IPS-15b (cell line): Measurements from ENCODE around the gene CANX.
"Not testable (repeated sequence)": the region's sequence is repeated elsewhere in the genome, so short reads cannot be mapped to it uniquely, and the experiment has no call there.

Source experiments
- H3K27me3 ChIP-seq: one replicate; pipeline ENCODE4 v1.6.1; 2013; ENCODE audit warnings: low read length; ENCODE audit not compliant: control insufficient read depth, insufficient read depth
- H3K36me3 ChIP-seq: one replicate; pipeline ENCODE4 v1.6.1; 2013; ENCODE audit warnings: low read length; ENCODE audit not compliant: control insufficient read depth, insufficient read depth
- H3K4me1 ChIP-seq: one replicate; pipeline ENCODE4 v1.6.1; 2013; ENCODE audit warnings: mild to moderate bottlenecking, low read length; ENCODE audit not compliant: control insufficient read depth, insufficient read depth
- H3K4me3 ChIP-seq: one replicate; pipeline ENCODE4 v1.5.1; 2013; ENCODE audit warnings: low read depth, low read length
- H3K9ac ChIP-seq: one replicate; pipeline ENCODE4 v1.6.1; 2013; ENCODE audit warnings: low read depth, mild to moderate bottlenecking, low read length
- H3K9me3 ChIP-seq: one replicate; pipeline ENCODE4 v1.6.1; 2013; ENCODE audit warnings: mild to moderate bottlenecking, low read length; ENCODE audit not compliant: control insufficient read depth, insufficient read depth

Gene CANX, protein sequence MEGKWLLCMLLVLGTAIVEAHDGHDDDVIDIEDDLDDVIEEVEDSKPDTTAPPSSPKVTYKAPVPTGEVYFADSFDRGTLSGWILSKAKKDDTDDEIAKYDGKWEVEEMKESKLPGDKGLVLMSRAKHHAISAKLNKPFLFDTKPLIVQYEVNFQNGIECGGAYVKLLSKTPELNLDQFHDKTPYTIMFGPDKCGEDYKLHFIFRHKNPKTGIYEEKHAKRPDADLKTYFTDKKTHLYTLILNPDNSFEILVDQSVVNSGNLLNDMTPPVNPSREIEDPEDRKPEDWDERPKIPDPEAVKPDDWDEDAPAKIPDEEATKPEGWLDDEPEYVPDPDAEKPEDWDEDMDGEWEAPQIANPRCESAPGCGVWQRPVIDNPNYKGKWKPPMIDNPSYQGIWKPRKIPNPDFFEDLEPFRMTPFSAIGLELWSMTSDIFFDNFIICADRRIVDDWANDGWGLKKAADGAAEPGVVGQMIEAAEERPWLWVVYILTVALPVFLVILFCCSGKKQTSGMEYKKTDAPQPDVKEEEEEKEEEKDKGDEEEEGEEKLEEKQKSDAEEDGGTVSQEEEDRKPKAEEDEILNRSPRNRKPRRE

DNA sequence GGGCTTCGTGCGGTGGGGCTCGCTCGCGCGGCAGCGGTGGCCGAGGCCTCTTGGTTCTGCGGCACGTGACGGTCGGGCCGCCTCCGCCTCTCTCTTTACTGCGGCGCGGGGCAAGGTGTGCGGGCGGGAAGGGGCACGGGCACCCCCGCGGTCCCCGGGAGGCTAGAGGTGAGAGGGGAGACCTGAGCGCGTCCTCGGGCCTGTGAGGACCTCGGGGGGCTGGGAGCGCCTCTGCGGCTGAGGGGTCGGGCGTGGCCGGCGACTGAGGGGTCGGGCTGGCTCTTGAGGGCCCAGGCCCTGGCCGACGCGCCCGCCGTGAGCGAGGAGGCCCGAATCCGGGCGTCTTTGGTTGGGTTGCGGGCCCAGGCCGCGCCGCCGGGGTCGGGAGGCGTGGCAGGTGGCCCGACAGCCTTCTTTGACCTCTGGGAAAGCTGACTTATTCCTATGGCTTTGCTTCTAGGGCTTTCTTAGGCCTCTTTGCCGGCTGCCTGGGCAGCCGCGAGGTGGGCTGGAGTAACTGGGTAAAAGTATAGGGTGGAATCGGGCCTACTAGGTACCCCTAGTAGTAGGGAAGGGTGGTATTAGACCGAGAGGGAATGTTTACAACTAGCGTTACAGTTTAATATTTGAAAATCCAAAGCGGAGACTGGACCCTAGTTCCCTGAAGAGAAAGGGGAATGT, at the start of gene CANX:
Gene CANX, plus strand, starts transcription at position 33 of the 681 bp plus-strand sequence. CDS start 6,715 bp downstream, outside the sequence.
- peak within 1 kb of the TSS; percentile 98 for H3K4me3 ChIP-seq
- peaks cover 2% of the 10 kb centered on the region for H3K36me3 ChIP-seq
- no peaks in the 10 kb centered on the region for H3K27me3 ChIP-seq
- peaks cover 8% of the 10 kb centered on the region for H3K4me1 ChIP-seq
- peak within 1 kb of the TSS; percentile 97 for H3K9ac ChIP-seq
- no peaks in the 10 kb centered on the region for H3K9me3 ChIP-seq

DNA sequence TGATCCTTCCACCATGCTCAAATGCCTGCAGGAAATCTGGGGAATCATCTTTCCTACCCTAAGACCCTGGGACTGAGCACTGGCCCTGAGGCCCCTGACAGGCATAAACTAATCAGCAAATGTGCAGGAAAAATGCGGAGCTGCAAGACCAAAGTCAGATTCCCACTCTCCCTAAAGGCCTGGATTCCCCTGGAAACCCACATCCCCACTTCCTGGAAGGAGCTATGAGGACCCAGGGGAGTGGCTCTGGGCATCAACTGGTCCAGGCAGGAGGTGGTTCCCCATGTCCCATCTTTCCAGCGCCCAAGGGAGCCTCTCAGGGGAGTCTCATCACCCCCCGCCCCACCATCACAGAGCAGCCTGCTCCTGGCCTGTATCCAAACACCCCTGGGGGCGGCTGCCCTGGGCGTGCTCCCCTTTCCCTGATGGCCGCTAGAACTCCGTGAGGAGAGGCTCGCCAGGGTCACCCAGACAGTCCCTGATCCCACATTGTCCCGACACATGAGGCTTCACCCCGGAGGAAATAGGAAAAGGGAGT, 49.5 kb upstream of the CANX start:
- H3K4me1 ChIP-seq, H3K9ac ChIP-seq, H3K27me3 ChIP-seq, H3K4me3 ChIP-seq, H3K9me3 ChIP-seq, H3K36me3 ChIP-seq: not testable (repeated sequence)

DNA sequence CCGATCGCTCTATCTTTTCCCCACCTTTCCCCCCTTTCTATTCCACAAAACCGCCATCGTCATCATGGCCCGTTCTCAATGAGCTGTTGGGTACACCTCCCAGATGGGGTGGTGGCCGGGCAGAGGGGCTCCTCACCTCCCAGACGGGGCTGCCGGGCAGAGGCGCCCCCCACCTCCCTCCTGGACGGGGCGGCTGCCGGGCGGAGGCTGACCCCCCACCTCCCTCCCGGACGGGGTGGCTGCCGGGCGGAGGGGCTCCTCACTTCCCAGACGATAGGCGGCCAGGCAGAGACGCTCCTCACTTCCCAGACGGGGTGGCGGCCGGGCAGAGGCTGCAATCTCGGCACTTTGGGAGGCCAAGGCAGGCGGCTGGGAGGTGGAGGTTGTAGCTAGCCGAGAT, 48.5 kb upstream of the CANX start:
- not testable (repeated sequence) for H3K4me1 ChIP-seq, H3K4me3 ChIP-seq, H3K36me3 ChIP-seq, H3K9me3 ChIP-seq, H3K9ac ChIP-seq, H3K27me3 ChIP-seq

DNA sequence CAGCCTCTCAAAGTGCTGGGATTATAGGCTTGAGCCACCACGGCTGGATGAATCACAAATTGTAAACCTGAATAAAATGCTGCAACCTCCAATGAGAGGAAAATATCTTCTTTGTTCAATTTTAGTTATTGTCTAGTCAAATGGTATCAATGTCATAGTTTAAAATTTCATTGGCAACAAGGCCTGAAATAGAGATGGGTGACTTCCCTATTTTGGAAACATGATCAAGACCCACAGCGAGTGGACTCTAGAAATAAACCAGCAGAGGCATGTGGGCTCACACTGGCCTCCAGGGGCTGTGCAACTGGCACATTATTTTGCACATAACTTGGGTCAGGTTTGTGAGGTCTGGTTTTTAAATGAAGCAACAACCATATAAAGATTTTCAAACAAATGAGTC, 45.6 kb upstream of the CANX start:
- H3K4me3 ChIP-seq, H3K9ac ChIP-seq, H3K27me3 ChIP-seq, H3K9me3 ChIP-seq, H3K4me1 ChIP-seq, H3K36me3 ChIP-seq: not testable (repeated sequence)

DNA sequence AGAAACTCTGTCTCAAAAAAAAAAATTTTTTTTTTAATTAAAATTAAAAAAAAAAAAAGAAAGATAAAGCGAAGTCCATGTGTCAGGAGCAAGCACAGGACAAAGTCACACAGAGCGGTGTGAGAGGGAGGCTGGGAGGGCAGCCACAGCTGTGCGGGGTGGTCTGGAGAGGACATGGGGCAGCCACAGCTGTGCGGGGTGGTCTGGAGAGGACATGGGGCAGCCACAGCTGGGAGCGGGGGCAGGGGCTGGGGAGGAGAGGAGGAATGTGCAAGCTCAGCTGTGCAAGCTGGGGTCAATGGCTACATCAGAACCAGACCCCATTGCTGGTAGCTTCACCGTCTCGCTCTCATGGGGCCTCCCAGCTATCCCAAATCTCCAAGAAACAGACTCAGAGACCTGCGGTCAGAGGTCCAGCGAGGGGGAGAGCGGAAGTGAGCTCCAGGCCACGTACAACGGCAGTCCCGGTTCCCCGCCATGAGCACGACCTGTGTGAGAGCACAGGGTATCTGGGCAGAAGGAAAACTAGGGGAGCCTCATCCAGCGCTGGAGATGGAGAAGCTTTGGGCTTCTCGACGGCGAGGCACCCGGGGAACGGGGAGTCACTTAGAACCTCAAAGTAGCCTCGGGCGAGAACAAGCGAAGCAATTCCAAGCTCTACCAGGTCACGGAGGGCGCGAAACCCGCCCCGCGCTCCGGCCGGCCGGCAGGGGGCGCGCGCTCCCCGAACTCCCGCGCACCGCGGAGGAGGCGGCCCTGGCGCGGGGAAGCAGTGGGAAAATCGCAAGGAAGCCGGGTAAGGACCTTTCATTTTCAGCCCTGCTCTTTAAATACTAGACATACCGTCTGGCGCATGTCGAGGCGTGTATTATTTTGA, 41.2 kb upstream of the CANX start:
- not testable (repeated sequence) for H3K36me3 ChIP-seq, H3K9me3 ChIP-seq, H3K9ac ChIP-seq, H3K27me3 ChIP-seq, H3K4me3 ChIP-seq, H3K4me1 ChIP-seq

DNA sequence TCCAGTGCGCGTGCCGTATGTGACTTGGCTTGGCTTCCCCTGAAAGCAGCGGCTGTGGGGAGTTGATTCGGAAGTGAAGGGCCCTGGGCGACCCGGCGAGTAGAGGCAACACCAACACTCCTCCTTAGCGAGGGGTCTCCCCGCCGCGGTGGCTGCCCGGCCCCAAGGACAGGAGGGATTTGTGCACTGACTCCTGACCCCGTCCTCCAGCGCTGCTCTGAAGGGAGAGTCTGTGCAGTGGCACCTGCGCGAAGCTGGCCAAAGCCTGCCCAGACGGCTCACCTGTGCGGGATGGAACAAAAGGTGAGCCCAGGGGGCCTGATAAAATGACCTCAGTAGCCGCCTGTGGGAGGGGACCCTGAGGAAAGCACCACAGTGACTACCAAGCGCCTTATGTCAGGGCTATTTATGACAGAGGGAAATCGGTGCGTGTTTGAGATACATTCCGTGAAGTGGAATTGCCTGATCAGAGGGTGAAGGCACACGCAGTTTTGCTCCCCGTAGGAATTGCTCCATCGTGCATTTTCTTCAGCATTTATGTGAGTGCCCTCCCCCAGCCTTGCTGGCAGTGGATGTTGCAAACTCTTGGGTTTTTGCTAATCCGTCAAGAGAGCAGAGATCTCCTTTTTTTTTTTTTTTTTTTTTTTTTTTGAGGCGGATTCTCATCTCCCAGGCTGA, 40.4 kb upstream of the CANX start:
- H3K9me3 ChIP-seq, H3K36me3 ChIP-seq, H3K4me1 ChIP-seq, H3K9ac ChIP-seq, H3K27me3 ChIP-seq: not testable (repeated sequence)
- H3K4me3 ChIP-seq: peak overlapping the region; percentile 53

DNA sequence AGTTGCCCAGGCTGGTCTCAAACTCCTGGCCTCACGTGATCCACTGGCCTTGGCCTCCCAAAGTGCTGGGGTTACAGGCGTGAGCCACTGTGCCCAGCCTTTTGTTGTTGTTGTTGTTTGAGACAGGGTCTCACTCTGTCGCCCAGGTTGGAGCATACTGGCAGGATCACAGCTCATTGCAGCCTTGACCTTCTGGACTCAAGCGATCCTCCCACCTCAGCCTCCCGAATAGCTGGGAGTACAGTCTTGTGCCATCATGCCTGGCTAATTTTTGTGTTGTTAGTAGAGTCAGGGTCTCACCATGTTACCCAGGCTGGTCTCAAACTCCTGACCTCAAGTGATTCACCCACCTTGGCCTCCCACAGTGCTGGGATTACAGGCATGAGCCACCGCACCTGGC, 37.1 kb upstream of the CANX start:
- not testable (repeated sequence) for H3K27me3 ChIP-seq, H3K36me3 ChIP-seq, H3K9ac ChIP-seq, H3K4me1 ChIP-seq, H3K4me3 ChIP-seq, H3K9me3 ChIP-seq

DNA sequence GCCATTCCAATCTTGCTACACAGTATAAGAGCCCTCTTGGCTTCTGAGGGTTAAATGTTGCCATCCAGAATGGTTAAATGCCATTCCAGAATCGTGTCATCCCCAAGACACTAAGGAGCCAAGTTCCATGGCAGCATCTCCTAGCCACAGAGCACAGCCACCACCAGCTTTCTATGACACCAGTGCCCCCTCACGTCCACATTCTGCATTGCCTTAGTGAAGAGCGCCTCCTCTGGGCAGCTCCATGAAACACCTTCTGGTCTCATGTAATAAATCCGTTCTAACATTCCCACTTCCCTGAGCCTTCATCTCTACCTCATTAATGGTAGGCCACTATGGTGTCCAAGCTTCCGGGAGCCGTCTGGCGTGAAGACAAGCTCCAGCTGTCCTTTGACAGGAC, 30.4 kb upstream of the CANX start:
- Histone ChIP-seq H3K27me3 (no peaks in the 10 kb centered on the region), H3K36me3 (peaks cover 8% of the 10 kb centered on the region), H3K4me3 (no peak overlapping the region)

DNA sequence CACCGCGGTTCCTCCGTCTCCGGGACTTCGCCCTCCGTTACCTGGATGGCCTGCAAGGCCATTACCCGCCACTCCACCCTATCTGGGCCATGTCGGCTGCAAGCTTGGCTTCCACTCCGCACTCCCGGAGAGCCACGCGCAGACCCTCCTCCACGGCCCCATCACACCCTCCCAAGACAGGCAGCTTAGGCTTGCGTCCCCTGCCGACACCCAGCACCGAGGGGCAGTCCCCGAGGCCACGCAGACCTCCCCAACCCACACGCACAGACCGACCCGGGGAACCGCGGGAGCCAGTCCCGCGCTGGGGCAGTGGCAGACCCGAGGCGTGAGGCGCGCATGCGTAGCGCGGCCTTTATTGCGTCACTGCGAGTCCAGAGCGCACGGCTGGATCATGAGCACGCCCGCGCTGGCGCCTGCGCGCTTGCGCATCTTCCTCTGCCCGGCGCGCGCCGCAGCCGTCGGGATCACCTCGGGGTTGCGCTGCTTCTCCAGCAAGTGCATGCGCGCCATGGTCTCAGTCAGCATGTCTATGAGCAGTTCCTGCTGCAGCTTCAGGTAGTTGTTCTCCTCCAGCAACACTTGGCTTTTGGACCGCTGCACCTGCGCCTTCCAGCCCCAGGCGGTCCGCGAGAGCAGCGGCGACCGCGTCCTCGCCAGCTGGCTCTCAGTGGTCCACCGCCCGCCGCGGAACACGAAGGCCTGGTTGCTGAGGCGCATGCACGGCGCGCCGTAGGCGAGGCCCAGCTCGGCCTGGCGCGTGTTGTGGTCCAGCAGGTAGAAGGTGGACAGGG, 20.3 kb upstream of the CANX start:
- H3K9ac ChIP-seq: peak overlapping the region; percentile 96
- no peaks in the 10 kb centered on the region for H3K4me1 ChIP-seq
- H3K27me3 ChIP-seq: no peaks in the 10 kb centered on the region
- H3K9me3 ChIP-seq: no peaks in the 10 kb centered on the region
- H3K36me3 ChIP-seq: no peaks in the 10 kb centered on the region
- peak overlapping the region; percentile 98 for H3K4me3 ChIP-seq

More for the DNA sequence above, 30.4 kb upstream of the CANX start:
- Histone ChIP-seq H3K9me3 (no peaks in the 10 kb centered on the region), H3K9ac (no peak overlapping the region), H3K4me1 (no peaks in the 10 kb centered on the region)

DNA sequence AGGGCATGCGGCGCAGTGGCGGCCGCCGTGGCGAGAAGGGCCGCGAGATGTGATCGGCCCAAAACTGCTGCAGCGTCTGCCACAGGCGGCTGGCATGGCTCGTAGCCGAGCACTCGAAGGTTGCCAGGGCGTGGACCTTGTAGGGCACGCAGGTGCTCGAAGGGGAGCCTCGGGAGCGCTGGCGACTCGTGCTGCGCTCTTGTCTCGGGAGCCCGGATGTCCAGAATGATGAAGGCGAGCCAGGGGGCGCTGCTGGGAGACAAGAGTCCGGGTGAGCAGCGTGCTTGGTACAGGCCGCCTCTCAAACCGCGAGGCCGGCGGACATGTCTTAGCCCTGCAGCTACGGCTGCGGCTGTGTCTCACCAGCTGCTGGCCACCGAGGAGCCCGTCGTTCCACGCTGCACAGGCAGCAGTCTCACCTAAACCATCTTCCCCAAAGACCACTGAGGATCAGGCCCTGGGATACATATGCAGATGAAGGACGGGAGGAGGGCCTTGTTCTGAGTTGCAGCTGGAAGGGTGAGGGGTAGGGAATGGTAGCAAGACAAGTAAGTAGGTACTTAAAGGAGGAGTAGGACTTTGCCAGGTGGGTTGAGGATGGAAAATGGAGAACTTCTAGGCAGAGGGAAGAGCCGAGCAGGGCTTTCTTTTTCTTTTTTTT, 19.6 kb upstream of the CANX start:
- Histone ChIP-seq H3K27me3 (no peaks in the 10 kb centered on the region), H3K36me3 (no peaks in the 10 kb centered on the region), H3K9ac (peak overlapping the region; percentile 76), H3K4me3 (peak overlapping the region; percentile 98), H3K4me1 (no peaks in the 10 kb centered on the region), H3K9me3 (no peaks in the 10 kb centered on the region)
